Mesenchymal stem cell (in vitro differentiated cells and primary cell): ENCODE results near the gene LARP1.

Experiments
- DNase-seq: peaks from one replicate; pipeline ENCODE4 v3.0.0-alpha.2; 2013
- H2AFZ ChIP-seq: one replicate; pipeline ENCODE4 v1.6.1; 2013; ENCODE audit warnings: low read depth, mild to moderate bottlenecking, control low read depth, inconsistent platforms, low read length, moderate library complexity
- H2AK5ac ChIP-seq: 2 replicates; pipeline ENCODE4 v1.6.1; 2013; ENCODE audit warnings: low read length, moderate library complexity, mild to moderate bottlenecking, inconsistent platforms; ENCODE audit not compliant: severe bottlenecking
- H2BK120ac ChIP-seq: one replicate; pipeline ENCODE4 v1.6.1; 2013; ENCODE audit warnings: low read depth, mild to moderate bottlenecking, inconsistent platforms, low read length, moderate library complexity
- H2BK12ac ChIP-seq, 2 experiments: one replicate each; pipeline ENCODE4 v1.6.1; 2013; ENCODE audit warnings: inconsistent platforms in 2 of 2, low read length in 2 of 2, mild to moderate bottlenecking in 2 of 2, moderate library complexity in 2 of 2, control low read depth in 1 of 2
- H2BK15ac ChIP-seq: one replicate; pipeline ENCODE4 v1.6.1; 2013; ENCODE audit warnings: mild to moderate bottlenecking, low read depth, inconsistent platforms; ENCODE audit not compliant: poor library complexity, severe bottlenecking
- H2BK5ac ChIP-seq: 2 replicates; pipeline ENCODE4 v1.6.1; 2013; ENCODE audit warnings: low read depth, mild to moderate bottlenecking, low read length, control low read depth, inconsistent platforms; ENCODE audit not compliant: poor library complexity, severe bottlenecking
- H3K14ac ChIP-seq, 2 experiments: one replicate each; pipeline ENCODE4 v1.6.1; 2013; ENCODE audit warnings: inconsistent platforms in 2 of 2, low read length in 2 of 2, control low read depth in 1 of 2, mild to moderate bottlenecking in 1 of 2, moderate library complexity in 1 of 2
- H3K18ac ChIP-seq, 2 experiments: one replicate each; pipeline ENCODE4 v1.6.1; 2013; ENCODE audit warnings: inconsistent platforms in 2 of 2, low read length in 2 of 2, control low read depth in 1 of 2, low read depth in 1 of 2, mild to moderate bottlenecking in 1 of 2
- H3K23ac ChIP-seq, 2 experiments: one replicate each; pipeline ENCODE4 v1.6.1; 2013; ENCODE audit warnings: inconsistent platforms in 2 of 2, low read length in 2 of 2, mild to moderate bottlenecking in 2 of 2, moderate library complexity in 2 of 2, control low read depth in 1 of 2
- H3K27ac ChIP-seq: 2 replicates; pipeline ENCODE4 v1.5.1; 2013; ENCODE audit warnings: mild to moderate bottlenecking, moderate library complexity, low read length, control low read depth, inconsistent platforms; ENCODE audit not compliant: poor library complexity, severe bottlenecking
- H3K27me3 ChIP-seq, 2 experiments: 2 replicates each; pipeline versions ENCODE4 v1.6.1 to v1.7.0; 2013; ENCODE audit warnings: low read length in 2 of 2, mild to moderate bottlenecking in 2 of 2, moderate library complexity in 2 of 2, control low read depth in 1 of 2, inconsistent platforms in 1 of 2; ENCODE audit not compliant: control insufficient read depth in 1 of 2, insufficient read depth in 1 of 2
- H3K36me3 ChIP-seq, 2 experiments: 2 replicates each; pipeline versions ENCODE4 v1.6.1 to v1.7.0; 2013; ENCODE audit warnings: low read length in 2 of 2, control low read depth in 1 of 2, inconsistent platforms in 1 of 2, low read depth in 1 of 2, mild to moderate bottlenecking in 1 of 2; ENCODE audit not compliant: insufficient read depth in 2 of 2, control insufficient read depth in 1 of 2
- H3K4ac ChIP-seq, 2 experiments: one replicate each; pipeline ENCODE4 v1.6.1; 2013; ENCODE audit warnings: inconsistent platforms in 2 of 2, low read length in 2 of 2, mild to moderate bottlenecking in 2 of 2, moderate library complexity in 2 of 2, control low read depth in 1 of 2, low read depth in 1 of 2
- H3K4me1 ChIP-seq: 2 replicates; pipeline ENCODE4 v1.6.1; 2013; ENCODE audit warnings: low read depth, low read length, control low read depth; ENCODE audit not compliant: control insufficient read depth, insufficient read depth
- H3K4me2 ChIP-seq: 2 replicates; pipeline ENCODE4 v1.6.1; 2013; ENCODE audit warnings: low read length, mild to moderate bottlenecking, inconsistent platforms; ENCODE audit not compliant: poor library complexity, severe bottlenecking
- H3K4me3 ChIP-seq, 2 experiments: 2 replicates each; pipeline versions ENCODE4 v1.5.1 to v1.7.0; 2013; ENCODE audit warnings: low read length in 2 of 2, mild to moderate bottlenecking in 2 of 2, control low read depth in 1 of 2, low read depth in 1 of 2; ENCODE audit not compliant: insufficient read depth in 1 of 2
- H3K79me1 ChIP-seq: replicated peaks from 2 replicates; pipeline ENCODE4 v1.6.1; 2013; ENCODE audit warnings: mild to moderate bottlenecking, control low read depth, low read length, inconsistent platforms; ENCODE audit not compliant: poor library complexity, severe bottlenecking
- H3K9ac ChIP-seq: 2 replicates; pipeline ENCODE4 v1.7.0; 2013; ENCODE audit warnings: mild to moderate bottlenecking, low read length, moderate library complexity
- H3K9me3 ChIP-seq: 2 replicates; pipeline ENCODE4 v1.7.0; 2013; ENCODE audit warnings: mild to moderate bottlenecking, low read length; ENCODE audit not compliant: control insufficient read depth
- H4K8ac ChIP-seq: one replicate; pipeline ENCODE4 v1.6.1; 2013; ENCODE audit warnings: inconsistent platforms, mild to moderate bottlenecking, low read length, moderate library complexity
- H4K91ac ChIP-seq: one replicate; pipeline ENCODE4 v1.6.1; 2013; ENCODE audit warnings: mild to moderate bottlenecking, low read length, inconsistent platforms
- WGBS: methylation state at CpG from one replicate; pipeline ENCODE4 v1.1.7; 2013; ENCODE audit warnings: mixed read lengths; 5-methylcytosine and 5-hydroxymethylcytosine counted together

Gene LARP1

GRCh38 chr5:154778534-154778933 lies 23.4 kb downstream of the LARP1 start:
- DNase-seq: no peak
- Histone ChIP-seq H2BK15ac (no peak overlapping the region), H3K4me2 (no peak overlapping the region), H3K27me3 (no peaks in the 10 kb centered on the region), H3K23ac (no peak overlapping the region), H3K27ac (no peak overlapping the region), H4K91ac (no peak overlapping the region), H3K4me1 (peaks cover 25% of the 10 kb centered on the region), H3K4me3 (no peak overlapping the region), H2AK5ac (no peak overlapping the region), H3K9me3 (no peaks in the 10 kb centered on the region), H3K4ac (no peak overlapping the region), H2BK12ac (no peak overlapping the region), H2BK5ac (no peak overlapping the region), H2BK120ac (no peak overlapping the region), H3K18ac (no peak overlapping the region), H3K79me1 (peaks cover 7% of the 10 kb centered on the region), H2AFZ (no peak overlapping the region), H3K14ac (no peak overlapping the region), H4K8ac (no peak overlapping the region), H3K9ac (no peak overlapping the region), H3K36me3 (peaks cover 0 to 8% of the 10 kb centered on the region in 2 experiments)
- 93% methylated on average over 2 of the region's 2 CpGs for WGBS

DNA sequence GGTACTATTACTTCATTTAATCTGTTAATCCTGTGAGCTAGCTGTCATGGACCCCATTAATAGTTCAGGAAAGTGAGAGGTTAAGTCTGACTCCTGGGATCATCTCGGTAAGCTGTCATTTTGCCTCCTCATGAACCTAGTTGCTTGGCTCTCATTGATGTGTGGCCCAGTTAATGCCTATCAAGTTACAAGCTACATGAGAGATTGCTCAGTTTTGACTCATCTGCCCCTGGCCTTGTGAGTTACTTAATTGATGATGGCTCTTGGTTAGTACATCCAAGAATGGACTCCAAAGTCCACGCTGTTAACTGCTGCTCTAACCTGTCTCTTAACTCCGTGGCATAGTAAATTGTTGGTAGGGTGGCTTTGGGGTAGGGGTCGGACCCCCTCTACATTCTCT lies 23.9 kb downstream of the LARP1 start:
- no peak overlapping the region for H2AFZ ChIP-seq
- H3K23ac ChIP-seq: no peak overlapping the region
- H2BK15ac ChIP-seq: no peak overlapping the region
- no peak overlapping the region for H3K14ac ChIP-seq
- H3K27me3 ChIP-seq: no peaks in the 10 kb centered on the region
- WGBS: 48% methylated on average over 1 of the region's 4 CpGs
- no peak overlapping the region for H3K18ac ChIP-seq
- H2BK5ac ChIP-seq: no peak overlapping the region
- no peak overlapping the region for H3K4me2 ChIP-seq
- H2BK12ac ChIP-seq: no peak overlapping the region
- no peak overlapping the region for H3K4me3 ChIP-seq
- DNase-seq: peak; percentile 81
- H4K91ac ChIP-seq: no peak overlapping the region
- no peak overlapping the region for H4K8ac ChIP-seq
- H3K4ac ChIP-seq: no peak overlapping the region
- no peak overlapping the region for H2BK120ac ChIP-seq
- H3K27ac ChIP-seq: no peak overlapping the region
- H3K79me1 ChIP-seq: peaks cover 7% of the 10 kb centered on the region
- H3K9ac ChIP-seq: no peak overlapping the region
- H3K9me3 ChIP-seq: no peaks in the 10 kb centered on the region
- peaks cover 0 to 4% of the 10 kb centered on the region in 2 experiments for H3K36me3 ChIP-seq
- H3K4me1 ChIP-seq: peaks cover 28% of the 10 kb centered on the region
- no peak overlapping the region for H2AK5ac ChIP-seq

DNA sequence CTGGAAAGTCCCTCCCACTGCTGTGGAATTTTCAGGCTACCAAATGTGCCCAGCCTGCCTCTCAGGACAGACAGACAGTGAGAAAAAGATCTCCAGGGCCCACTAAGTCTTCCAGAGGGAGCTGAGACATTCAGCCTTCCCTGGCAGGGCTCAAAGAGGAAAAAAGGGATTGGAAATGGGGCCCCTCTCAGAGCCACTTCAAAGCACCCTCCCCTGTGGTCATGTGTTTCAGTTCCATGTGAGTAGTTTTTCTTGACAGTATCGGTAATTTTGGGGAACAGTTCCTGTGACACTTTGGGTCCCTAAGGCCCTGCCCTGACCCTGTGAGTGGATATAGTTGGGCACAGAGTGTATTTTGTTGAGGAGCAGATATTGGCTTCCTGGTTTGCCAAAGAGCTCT lies 25.0 kb downstream of the LARP1 start:
- Histone ChIP-seq H3K23ac (no peak overlapping the region), H3K4me2 (no peak overlapping the region), H3K79me1 (peaks cover 7% of the 10 kb centered on the region), H3K36me3 (peaks cover 0 to 4% of the 10 kb centered on the region in 2 experiments), H3K27me3 (no peaks in the 10 kb centered on the region), H2AK5ac (peak overlapping the region; percentile 53), H3K4ac (no peak overlapping the region), H4K8ac (no peak overlapping the region), H2BK15ac (no peak overlapping the region), H3K9ac (no peak overlapping the region), H2BK5ac (no peak overlapping the region), H3K14ac (no peak overlapping the region), H2BK120ac (no peak overlapping the region), H2BK12ac (no peak overlapping the region), H3K9me3 (no peaks in the 10 kb centered on the region), H3K18ac (no peak overlapping the region), H3K27ac (no peak overlapping the region), H2AFZ (no peak overlapping the region), H3K4me1 (peaks cover 30% of the 10 kb centered on the region), H3K4me3 (no peak overlapping the region), H4K91ac (no peak overlapping the region)
- WGBS: 95% methylated on average over 1 of the region's 1 CpG
- no peak for DNase-seq

DNA sequence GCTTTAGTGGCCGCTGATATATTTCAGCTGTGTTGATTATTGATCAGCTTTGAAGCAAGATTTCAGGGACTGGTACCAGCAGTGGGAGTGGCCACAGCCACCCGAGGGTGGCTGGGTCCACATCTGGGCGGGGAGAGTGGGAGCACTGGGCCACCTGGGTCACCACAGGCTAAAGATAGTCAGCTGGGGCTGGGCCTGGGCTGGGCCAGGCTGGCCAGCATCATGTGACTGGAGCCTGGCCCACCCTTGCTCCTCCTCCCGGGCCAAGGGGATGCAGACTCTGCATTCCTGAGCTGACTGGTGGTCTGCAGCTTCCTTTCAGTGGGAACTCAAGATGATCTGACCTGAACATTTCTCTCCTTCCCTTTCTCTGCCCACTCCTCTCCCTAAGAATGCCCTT lies 27.1 kb downstream of the LARP1 start:
- Histone ChIP-seq H3K18ac (peak overlapping the region in 1 of 2 experiments; percentile 58), H3K27ac (no peak overlapping the region), H2BK15ac (no peak overlapping the region), H2BK12ac (peak overlapping the region in 1 of 2 experiments; percentile 32), H2AFZ (no peak overlapping the region), H3K36me3 (peaks cover 4% of the 10 kb centered on the region in 2 experiments), H3K14ac (peak overlapping the region in 1 of 2 experiments; percentile 53), H2BK120ac (no peak overlapping the region), H3K9ac (no peak overlapping the region), H3K4me3 (no peak overlapping the region), H2BK5ac (no peak overlapping the region), H3K9me3 (no peaks in the 10 kb centered on the region), H4K91ac (no peak overlapping the region), H3K27me3 (no peaks in the 10 kb centered on the region), H2AK5ac (no peak overlapping the region), H3K4me2 (no peak overlapping the region), H4K8ac (no peak overlapping the region), H3K79me1 (peaks cover 7% of the 10 kb centered on the region), H3K4me1 (peaks cover 29% of the 10 kb centered on the region), H3K23ac (peak overlapping the region in 1 of 2 experiments; percentile 61), H3K4ac (no peak overlapping the region)
- DNase-seq: no peak
- WGBS: 87% methylated on average over 4 of the region's 4 CpGs
